DMS79 (cell line): Measurements from ENCODE around the gene DYNLT2B.
A peak's percentile ranks its signal among the peaks of the same experiment; 100 is the strongest.
"Not testable (repeated sequence)": the region's sequence is repeated elsewhere in the genome, so short reads cannot be mapped to it uniquely, and the experiment has no call there.

Experiments
- DNase-seq: peaks from one replicate; lab custom pipeline; 2025; lab: John Stamatoyannopoulos, UW

The DYNLT2B gene

GRCh38 chr3:196317687-196318467 lies at the start of gene DYNLT2B:
Gene DYNLT2B, minus strand, starts transcription at chr3:196318240. Its CDS starts 88 bp downstream, at chr3:196318152.
- peak; percentile 90 for DNase-seq

- DNase-seq, result no peak
Measured at GRCh38 chr3:196365736-196366135, 47.7 kb upstream of the DYNLT2B start.

GRCh38 chr3:196360586-196360985 lies 42.5 kb upstream of the DYNLT2B start:
- peak; percentile 56 for DNase-seq

GRCh38 chr3:196358540-196358939 lies 40.5 kb upstream of the DYNLT2B start:
- DNase-seq, result not testable (repeated sequence)

- DNase-seq, result no peak
Measured at GRCh38 chr3:196357905-196358304, 39.9 kb upstream of the DYNLT2B start.

- DNase-seq, result no peak
Measured at GRCh38 chr3:196356556-196356955, 38.5 kb upstream of the DYNLT2B start.

- DNase-seq, result no peak
Measured at GRCh38 chr3:196355668-196356067, 37.6 kb upstream of the DYNLT2B start.

GRCh38 chr3:196354132-196354531 lies 36.1 kb upstream of the DYNLT2B start:
- no peak for DNase-seq

- no peak for DNase-seq
Measured at GRCh38 chr3:196351541-196351940, 33.5 kb upstream of the DYNLT2B start.

GRCh38 chr3:196350067-196350466 lies 32.0 kb upstream of the DYNLT2B start:
- DNase-seq, result no peak

- DNase-seq, result no peak
Measured at GRCh38 chr3:196348698-196349097, 30.7 kb upstream of the DYNLT2B start.

GRCh38 chr3:196344663-196345062 lies 26.6 kb upstream of the DYNLT2B start:
- DNase-seq, result no peak

- not testable (repeated sequence) for DNase-seq
Measured at GRCh38 chr3:196343917-196344316, 25.9 kb upstream of the DYNLT2B start.

- DNase-seq, result no peak
Measured at GRCh38 chr3:196341137-196341536, 23.1 kb upstream of the DYNLT2B start.

GRCh38 chr3:196340466-196340865 lies 22.4 kb upstream of the DYNLT2B start:
- no peak for DNase-seq

- DNase-seq, result no peak
Measured at GRCh38 chr3:196339493-196340254, 21.6 kb upstream of the DYNLT2B start.

GRCh38 chr3:196339044-196339443 lies 21.0 kb upstream of the DYNLT2B start:
- no peak for DNase-seq

GRCh38 chr3:196336319-196337145 lies 18.5 kb upstream of the DYNLT2B start:
- no peak for DNase-seq

GRCh38 chr3:196335503-196335948 lies 17.5 kb upstream of the DYNLT2B start:
- no peak for DNase-seq

GRCh38 chr3:196334982-196335381 lies 16.9 kb upstream of the DYNLT2B start:
- no peak for DNase-seq

GRCh38 chr3:196332168-196332567 lies 14.1 kb upstream of the DYNLT2B start:
- DNase-seq, result no peak

- DNase-seq, result no peak
Measured at GRCh38 chr3:196327405-196327804, 9.4 kb upstream of the DYNLT2B start.
